Measurements from ENCODE around the gene MEPCE. TPM values are rescaled to one million over a fixed set of nuclear protein-coding genes. Genes with fewer than 3 reads are reported as not detected.

The MEPCE gene
- total and polyA plus RNA-seq, 10 of the 15 experiments (the other 5 are each of a cell fraction or from before 2014, with no cell fraction given): 8.2 to 48.0 (median 22.1) TPM

DNA sequence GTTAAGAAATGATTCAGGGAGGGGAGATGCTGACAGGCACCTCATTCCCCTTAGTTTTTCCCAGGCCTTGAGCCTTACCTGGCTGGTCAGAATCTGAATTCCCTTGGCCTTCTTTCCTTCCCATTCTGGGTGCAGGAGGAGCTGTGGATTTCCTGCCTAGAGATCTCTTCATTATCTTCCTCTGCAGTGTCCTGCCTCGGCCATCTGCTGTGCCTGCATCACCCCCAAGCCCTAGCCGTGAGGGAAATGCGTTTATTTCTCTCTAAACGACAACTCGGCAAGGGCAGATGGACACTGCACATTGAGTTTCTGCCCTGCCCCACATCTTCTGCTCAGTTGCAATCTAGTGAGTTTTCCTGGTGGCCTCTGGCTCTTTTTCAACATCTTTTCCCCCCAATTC lies 27.8 kb upstream of the MEPCE start (continued):
- TF ChIP-seq, protein P1, sequence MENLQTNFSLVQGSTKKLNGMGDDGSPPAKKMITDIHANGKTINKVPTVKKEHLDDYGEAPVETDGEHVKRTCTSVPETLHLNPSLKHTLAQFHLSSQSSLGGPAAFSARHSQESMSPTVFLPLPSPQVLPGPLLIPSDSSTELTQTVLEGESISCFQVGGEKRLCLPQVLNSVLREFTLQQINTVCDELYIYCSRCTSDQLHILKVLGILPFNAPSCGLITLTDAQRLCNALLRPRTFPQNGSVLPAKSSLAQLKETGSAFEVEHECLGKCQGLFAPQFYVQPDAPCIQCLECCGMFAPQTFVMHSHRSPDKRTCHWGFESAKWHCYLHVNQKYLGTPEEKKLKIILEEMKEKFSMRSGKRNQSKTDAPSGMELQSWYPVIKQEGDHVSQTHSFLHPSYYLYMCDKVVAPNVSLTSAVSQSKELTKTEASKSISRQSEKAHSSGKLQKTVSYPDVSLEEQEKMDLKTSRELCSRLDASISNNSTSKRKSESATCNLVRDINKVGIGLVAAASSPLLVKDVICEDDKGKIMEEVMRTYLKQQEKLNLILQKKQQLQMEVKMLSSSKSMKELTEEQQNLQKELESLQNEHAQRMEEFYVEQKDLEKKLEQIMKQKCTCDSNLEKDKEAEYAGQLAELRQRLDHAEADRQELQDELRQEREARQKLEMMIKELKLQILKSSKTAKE (IDR thresholded peaks at IDR 0.05; ENCODE audit: low read depth, poor library complexity, severe bottlenecking): no peak
- no peak for TF ChIP-seq MTA2 (IDR thresholded peaks at IDR 0.05; ENCODE audit: low read depth)

- no peaks in the 10 kb centered on the region for H3K9me3 ChIP-seq (replicated peaks; ENCODE audit: control insufficient read depth, insufficient read depth, low read length)
- no peaks in the 10 kb centered on the region for H3K36me3 ChIP-seq (ENCODE audit: control insufficient read depth in 2 of 2, insufficient read depth in 2 of 2, low read length in 1 of 2)
- POLR2A ChIA-PET: interaction anchor here (1.1 to 2.2 kb wide), 5 partner anchors 11 to 254 kb away, joined by 3 to 6 read pairs (median 3); partner anchors contain the start of gene LAMTOR4
- WGBS (ENCODE audit: insufficient coverage, insufficient replicate concordance, low lambda C conversion rate, missing lambda C conversion rate): 100% methylated on average over 2 of the region's 2 CpGs
- SMC1A ChIA-PET (ENCODE audit: uncharacterized antibody, unreplicated experiment): interaction anchor here (0.7 to 1.8 kb wide), 9 partner anchors 8 to 392 kb away, joined by 3 to 7 read pairs (median 4); no protein-coding TSS in a partner anchor
- no peaks in the 10 kb centered on the region for H4K20me1 ChIP-seq (ENCODE audit: control insufficient read depth, insufficient read depth)
- H2AFZ ChIP-seq (ENCODE audit: control insufficient read depth, low read depth, low read length): no peak overlapping the region
- H3K79me2 ChIP-seq (ENCODE audit: control insufficient read depth, insufficient read depth, low read length): no peaks in the 10 kb centered on the region
- FAIRE-seq (no peak), DNase-seq (ENCODE audit: low read depth, low spot score) (no peak), ATAC-seq (no peak)
- no peaks in the 10 kb centered on the region for H3K27me3 ChIP-seq (replicated peaks in 1 of 2; ENCODE audit: control insufficient read depth in 2 of 2, insufficient read depth in 2 of 2, low read length in 1 of 2)
- peaks cover 10% of the 10 kb centered on the region for H3K4me1 ChIP-seq (ENCODE audit: control insufficient read depth, insufficient read depth, low read length)
- no TSS peak for BruUV-seq (replicated peaks)
- intact Hi-C loops (cut with micrococcal nuclease; ENCODE audit: unreplicated experiment) (no loop called here), in situ Hi-C loops (cut with MboI) (no loop called here)
- no peak overlapping the region for H3K4me2 ChIP-seq (ENCODE audit: control insufficient read depth, insufficient read depth)
- no peak overlapping the region for H3K27ac ChIP-seq (ENCODE audit: control insufficient read depth, insufficient read depth)
- CTCF ChIA-PET: interaction anchor here (1.0 to 1.8 kb wide), 2 partner anchors 13 to 48 kb away, joined by 4 to 5 read pairs; no protein-coding TSS in a partner anchor
- no peak overlapping the region for H3K9ac ChIP-seq (ENCODE audit: control insufficient read depth, insufficient read depth, low read length)
- no peak overlapping the region for H3K4me3 ChIP-seq
- RAD21 ChIA-PET (ENCODE audit: unreplicated experiment): interaction anchor here (0.9 to 3.8 kb wide), 2 partner anchors 17 to 28 kb away, joined by 3 to 16 read pairs; no protein-coding TSS in a partner anchor
- TF ChIP-seq CHD4 (IDR thresholded peaks at IDR 0.05) (no peak), SREBF1 (IDR thresholded peaks at IDR 0.05; ENCODE audit: low read length) (no peak), NFIC (IDR thresholded peaks at IDR 0.05; ENCODE audit: low read depth, low read length) (no peak), KDM1A (IDR thresholded peaks at IDR 0.05; ENCODE audit: borderline replicate concordance) (no peak), MYC (IDR thresholded peaks at IDR 0.05; ENCODE audit: insufficient read depth, insufficient read length, insufficient replicate concordance, low read length, severe bottlenecking) (no peak), SP1 (IDR thresholded peaks at IDR 0.05; ENCODE audit: low read depth, low read length) (no peak), FOS (IDR thresholded peaks at IDR 0.05; ENCODE audit: borderline replicate concordance, extremely low read depth, insufficient read length) (no peak), POLR2AphosphoS2 (IDR thresholded peaks at IDR 0.05; ENCODE audit: low read depth, low read length) (no peak), TBL1XR1 (IDR thresholded peaks at IDR 0.05; ENCODE audit: low read depth, low read length) (no peak)
- TF ChIP-seq, protein P2, sequence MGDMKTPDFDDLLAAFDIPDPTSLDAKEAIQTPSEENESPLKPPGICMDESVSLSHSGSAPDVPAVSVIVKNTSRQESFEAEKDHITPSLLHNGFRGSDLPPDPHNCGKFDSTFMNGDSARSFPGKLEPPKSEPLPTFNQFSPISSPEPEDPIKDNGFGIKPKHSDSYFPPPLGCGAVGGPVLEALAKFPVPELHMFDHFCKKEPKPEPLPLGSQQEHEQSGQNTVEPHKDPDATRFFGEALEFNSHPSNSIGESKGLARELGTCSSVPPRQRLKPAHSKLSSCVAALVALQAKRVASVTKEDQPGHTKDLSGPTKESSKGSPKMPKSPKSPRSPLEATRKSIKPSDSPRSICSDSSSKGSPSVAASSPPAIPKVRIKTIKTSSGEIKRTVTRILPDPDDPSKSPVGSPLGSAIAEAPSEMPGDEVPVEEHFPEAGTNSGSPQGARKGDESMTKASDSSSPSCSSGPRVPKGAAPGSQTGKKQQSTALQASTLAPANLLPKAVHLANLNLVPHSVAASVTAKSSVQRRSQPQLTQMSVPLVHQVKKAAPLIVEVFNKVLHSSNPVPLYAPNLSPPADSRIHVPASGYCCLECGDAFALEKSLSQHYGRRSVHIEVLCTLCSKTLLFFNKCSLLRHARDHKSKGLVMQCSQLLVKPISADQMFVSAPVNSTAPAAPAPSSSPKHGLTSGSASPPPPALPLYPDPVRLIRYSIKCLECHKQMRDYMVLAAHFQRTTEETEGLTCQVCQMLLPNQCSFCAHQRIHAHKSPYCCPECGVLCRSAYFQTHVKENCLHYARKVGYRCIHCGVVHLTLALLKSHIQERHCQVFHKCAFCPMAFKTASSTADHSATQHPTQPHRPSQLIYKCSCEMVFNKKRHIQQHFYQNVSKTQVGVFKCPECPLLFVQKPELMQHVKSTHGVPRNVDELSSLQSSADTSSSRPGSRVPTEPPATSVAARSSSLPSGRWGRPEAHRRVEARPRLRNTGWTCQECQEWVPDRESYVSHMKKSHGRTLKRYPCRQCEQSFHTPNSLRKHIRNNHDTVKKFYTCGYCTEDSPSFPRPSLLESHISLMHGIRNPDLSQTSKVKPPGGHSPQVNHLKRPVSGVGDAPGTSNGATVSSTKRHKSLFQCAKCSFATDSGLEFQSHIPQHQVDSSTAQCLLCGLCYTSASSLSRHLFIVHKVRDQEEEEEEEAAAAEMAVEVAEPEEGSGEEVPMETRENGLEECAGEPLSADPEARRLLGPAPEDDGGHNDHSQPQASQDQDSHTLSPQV (IDR thresholded peaks at IDR 0.05): no peak
These were observed 27.4 kb upstream of the MEPCE start for GRCh38 chr7:100402241-100402640.

Measured in GM12878 (cell line).